Parathyroid adenoma (tissue), 2 donors: Measurements from ENCODE around the gene CAMKMT.

Source experiments
- H2AFZ ChIP-seq: fragments of 300-600 bp; sonication (generic); one replicate; pipeline ENCODE4 v1.7.0; 2017; ENCODE audit warnings: antibody characterized with exemption, mild to moderate bottlenecking
- H3K27ac ChIP-seq: fragments of 300-600 bp; sonication (generic); one replicate; pipeline ENCODE4 v1.7.0; 2017
- H3K27me3 ChIP-seq: fragments of 300-600 bp; sonication (generic); one replicate; pipeline ENCODE4 v1.7.0; 2017; ENCODE audit warnings: low read length; ENCODE audit not compliant: control insufficient read depth, insufficient read depth
- H3K36me3 ChIP-seq: fragments of 300-600 bp; sonication (generic); one replicate; pipeline ENCODE4 v1.7.0; 2017; ENCODE audit warnings: low read length; ENCODE audit not compliant: control insufficient read depth, insufficient read depth
- H3K4me1 ChIP-seq: fragments of 300-600 bp; sonication (generic); one replicate; pipeline ENCODE4 v1.7.0; 2017; ENCODE audit warnings: control low read depth
- H3K4me2 ChIP-seq: fragments of 300-600 bp; sonication (generic); one replicate; pipeline ENCODE4 v1.7.0; 2017; ENCODE audit warnings: low read length
- H3K4me3 ChIP-seq: fragments of 300-600 bp; sonication (generic); one replicate; pipeline ENCODE4 v1.7.0; 2017; ENCODE audit warnings: low read depth, low read length
- H3K79me2 ChIP-seq: fragments of 300-600 bp; sonication (generic); one replicate; pipeline ENCODE4 v1.7.0; 2017; ENCODE audit warnings: control low read depth
- H3K9ac ChIP-seq: fragments of 300-600 bp; sonication (generic); one replicate; pipeline ENCODE4 v1.7.0; 2017; ENCODE audit warnings: mild to moderate bottlenecking
- H3K9me3 ChIP-seq: fragments of 300-600 bp; sonication (generic); one replicate; pipeline ENCODE4 v1.7.0; 2017; ENCODE audit warnings: low read length; ENCODE audit not compliant: control insufficient read depth
- CTCF ChIP-seq: fragments of 300-600 bp; sonication (generic); IDR thresholded peaks from one replicate; pipeline ENCODE4 v1.7.0; 2017; ENCODE audit warnings: antibody characterized with exemption, mild to moderate bottlenecking
- donor health status: primary hyperparathyroidism.

The CAMKMT gene

GRCh38 chr2:44638649-44639048, 276.9 kb downstream of the CAMKMT start:
- H3K4me1 ChIP-seq = no peaks in the 10 kb centered on the region
- TF ChIP-seq CTCF = no peak
- no peaks in the 10 kb centered on the region for H3K79me2 ChIP-seq
- no peak overlapping the region for H3K9ac ChIP-seq
- H3K36me3 ChIP-seq = no peaks in the 10 kb centered on the region
- H3K27me3 ChIP-seq = no peaks in the 10 kb centered on the region
- H3K9me3 ChIP-seq = no peaks in the 10 kb centered on the region
- no peak overlapping the region for H3K27ac ChIP-seq
- H3K4me2 ChIP-seq = no peak overlapping the region
- no peak overlapping the region for H3K4me3 ChIP-seq
- H2AFZ ChIP-seq = no peak overlapping the region

- Histone ChIP-seq H3K4me2 (no peak overlapping the region), H3K9me3 (no peaks in the 10 kb centered on the region), H2AFZ (no peak overlapping the region), H3K27ac (no peak overlapping the region), H3K27me3 (no peaks in the 10 kb centered on the region), H3K9ac (no peak overlapping the region), H3K4me1 (no peaks in the 10 kb centered on the region), H3K36me3 (no peaks in the 10 kb centered on the region), H3K79me2 (no peaks in the 10 kb centered on the region), H3K4me3 (no peak overlapping the region)
- no peak for TF ChIP-seq CTCF
Measured at GRCh38 chr2:44639399-44639798, 277.7 kb downstream of the CAMKMT start.

- Histone ChIP-seq H3K36me3 (no peaks in the 10 kb centered on the region), H3K79me2 (no peaks in the 10 kb centered on the region), H3K9ac (no peak overlapping the region), H2AFZ (no peak overlapping the region), H3K4me3 (no peak overlapping the region), H3K4me1 (no peaks in the 10 kb centered on the region), H3K27me3 (no peaks in the 10 kb centered on the region), H3K27ac (no peak overlapping the region), H3K9me3 (no peaks in the 10 kb centered on the region), H3K4me2 (no peak overlapping the region)
- TF ChIP-seq CTCF = no peak
Measured at GRCh38 chr2:44642123-44642857, 280.5 kb downstream of the CAMKMT start.

GRCh38 chr2:44645937-44646336, 284.2 kb downstream of the CAMKMT start:
- Histone ChIP-seq H3K9ac (no peak overlapping the region), H3K9me3 (no peaks in the 10 kb centered on the region), H3K36me3 (no peaks in the 10 kb centered on the region), H3K4me3 (no peak overlapping the region), H3K79me2 (no peaks in the 10 kb centered on the region), H2AFZ (no peak overlapping the region), H3K27me3 (no peaks in the 10 kb centered on the region), H3K4me1 (no peaks in the 10 kb centered on the region), H3K27ac (no peak overlapping the region), H3K4me2 (no peak overlapping the region)
- no peak for TF ChIP-seq CTCF

GRCh38 chr2:44649381-44649780, 287.6 kb downstream of the CAMKMT start:
- Histone ChIP-seq H3K4me2 (no peak overlapping the region), H3K27me3 (no peaks in the 10 kb centered on the region), H3K9me3 (no peaks in the 10 kb centered on the region), H3K27ac (no peak overlapping the region), H3K79me2 (no peaks in the 10 kb centered on the region), H3K4me3 (no peak overlapping the region), H3K9ac (no peak overlapping the region), H2AFZ (no peak overlapping the region), H3K36me3 (no peaks in the 10 kb centered on the region), H3K4me1 (no peaks in the 10 kb centered on the region)
- TF ChIP-seq CTCF = no peak
